Stomach (tissue), 8 donors: ENCODE results near the gene LOC101059915.
A peak's percentile ranks its signal among the peaks of the same experiment; 100 is the strongest.
"Not testable (repeated sequence)": the region's sequence is repeated elsewhere in the genome, so short reads cannot be mapped to it uniquely, and the experiment has no call there.

Experiments used
- DNase-seq, 2 donors: peaks; one replicate each; pipeline versions ENCODE4 v3.0.0 to v3.0.0-alpha.2; 2013 to 2019
- H3K27ac ChIP-seq, 5 donors: fragments of 200-600 bp in 4 of 5; sonication (generic) in 4 of 5; one replicate each; pipeline ENCODE4 v1.5.1; 2013 to 2019; ENCODE audit warnings: mild to moderate bottlenecking in 1 of 5, moderate library complexity in 1 of 5
- H3K27me3 ChIP-seq, 3 donors: fragments of 200-600 bp; sonication (generic); one replicate each; pipeline ENCODE4 v1.5.1; 2017 to 2019; ENCODE audit warnings: mixed run types in 1 of 3
- H3K36me3 ChIP-seq, 4 donors: fragments of 200-600 bp; sonication (generic); 1 replicate in 3 of 4; 2 replicates in 1 of 4; pipeline ENCODE4 v1.5.1; 2016 to 2019
- H3K4me1 ChIP-seq, 4 donors: fragments of 200-600 bp; sonication (generic); one replicate each; pipeline ENCODE4 v1.5.1; 2016 to 2019
- H3K4me3 ChIP-seq, 4 donors: fragments of 200-600 bp; sonication (generic) in 3 of 4; one replicate each; pipeline ENCODE4 v1.5.1; 2016 to 2019; ENCODE audit warnings: mild to moderate bottlenecking in 1 of 4
- H3K9me3 ChIP-seq, 4 donors: fragments of 200-600 bp; sonication (generic); one replicate each; pipeline ENCODE4 v1.5.1; 2016 to 2019
- CTCF ChIP-seq, 7 experiments: fragments of 450-650 bp in 4 of 7; fragments of 200-600 bp in 3 of 7; sonication (generic) in 3 of 7; IDR thresholded peaks; one replicate each; pipeline ENCODE4 v1.5.1; 2016 to 2019; ENCODE audit warnings: antibody characterized with exemption in 7 of 7, control low read depth in 2 of 7, mild to moderate bottlenecking in 1 of 7
- EP300 ChIP-seq: sonication (generic); formaldehyde crosslinking; IDR thresholded peaks from one replicate; pipeline ENCODE4 v1.6.1; 2017; ENCODE audit warnings: antibody characterized with exemption
- POLR2A ChIP-seq, 4 donors: fragments of 450-650 bp; IDR thresholded peaks; one replicate each; pipeline ENCODE4 v1.6.1; 2016; ENCODE audit warnings: antibody characterized with exemption in 4 of 4, control low read depth in 2 of 4, mild to moderate bottlenecking in 1 of 4, moderate library complexity in 1 of 4
- POLR2AphosphoS5 ChIP-seq, 3 donors: sonication (generic); formaldehyde crosslinking; IDR thresholded peaks; one replicate each; pipeline ENCODE4 v1.6.1; 2016; ENCODE audit warnings: antibody characterized with exemption in 3 of 3
- WGBS, 5 donors: extraction: QIAGEN DNeasy Blood & Tissue Kit in 3 of 5; methylation state at CpG; one replicate each; pipeline versions ENCODE4 v1.1.5 to v1.1.7; 2013 to 2018; 5-methylcytosine and 5-hydroxymethylcytosine counted together
- intact Hi-C: fragments of 100-400 bp; cut with DNase I; formaldehyde crosslinking; loops from one replicate; pipeline ENCODE4 v1.15.1; 2023; ENCODE audit warnings: low total_unique reads
- donor health status: healthy with polysubstance abuse.
- donor health status: Bipolar disorder and iron deficiency.
- donor health status: healthy.

The LOC101059915 gene

GRCh38 chrX:71636438-71637252 lies 30.7 kb upstream of the LOC101059915 start:
- no peaks in the 10 kb centered on the region for H3K27me3 ChIP-seq
- H3K4me1 ChIP-seq = peaks cover 0 to 18% (median 0%) of the 10 kb centered on the region in 4 donors
- no peaks in the 10 kb centered on the region for H3K9me3 ChIP-seq
- no peak overlapping the region for H3K4me3 ChIP-seq
- DNase-seq = no peak
- H3K27ac ChIP-seq = peak overlapping the region in 2 of 5 donors; percentile 27 to 60
- intact Hi-C loops = no loop called here
- H3K36me3 ChIP-seq = no peaks in the 10 kb centered on the region
- no peak for TF ChIP-seq EP300
- no peak for TF ChIP-seq POLR2AphosphoS5 (IDR thresholded peaks at IDR 0.05)
- TF ChIP-seq CTCF (IDR thresholded peaks at IDR 0.05) = no peak
- no peak for TF ChIP-seq POLR2A (IDR thresholded peaks at IDR 0.05)
- 69 to 81% (median 77%) methylated on average over 9 of the region's 9 CpGs for WGBS, 5 donors

- 73 to 100% (median 78%) methylated on average over 1 to 3 of the region's 3 CpGs for WGBS, 5 donors
- no peak overlapping the region for H3K4me3 ChIP-seq
- intact Hi-C loops = no loop called here
- peaks cover 0 to 18% (median 0%) of the 10 kb centered on the region in 4 donors for H3K4me1 ChIP-seq
- no peaks in the 10 kb centered on the region for H3K9me3 ChIP-seq
- H3K36me3 ChIP-seq = no peaks in the 10 kb centered on the region
- DNase-seq = no peak
- H3K27ac ChIP-seq = peak overlapping the region in 3 of 5 donors; percentile 27 to 60 (median 42)
- TF ChIP-seq CTCF (IDR thresholded peaks at IDR 0.05) = no peak
- no peak for TF ChIP-seq POLR2AphosphoS5 (IDR thresholded peaks at IDR 0.05)
- H3K27me3 ChIP-seq = no peaks in the 10 kb centered on the region
Observed at GRCh38 chrX:71637253-71637618, 30.1 kb upstream of the LOC101059915 start.

- 39 to 52% (median 42%) methylated on average over 4 of the region's 4 CpGs for WGBS, 5 donors
- H3K27me3 ChIP-seq = no peaks in the 10 kb centered on the region
- intact Hi-C loops = no loop called here
- no peak for DNase-seq
- H3K9me3 ChIP-seq = no peaks in the 10 kb centered on the region
- no peak overlapping the region for H3K4me3 ChIP-seq
- H3K27ac ChIP-seq = peak overlapping the region in 3 of 5 donors; percentile 27 to 60 (median 42)
- no peaks in the 10 kb centered on the region for H3K36me3 ChIP-seq
- TF ChIP-seq EP300 (no peak), CTCF (IDR thresholded peaks at IDR 0.05) (no peak), POLR2AphosphoS5 (IDR thresholded peaks at IDR 0.05) (no peak), POLR2A (IDR thresholded peaks at IDR 0.05) (no peak)
- H3K4me1 ChIP-seq = peaks cover 0 to 18% (median 0%) of the 10 kb centered on the region in 4 donors
Observed at GRCh38 chrX:71637848-71638247, 29.5 kb upstream of the LOC101059915 start.

- intact Hi-C loops = no loop called here
- WGBS, 5 donors = 60 to 76% (median 62%) methylated on average over 4 of the region's 4 CpGs
- Histone ChIP-seq H3K27me3 (no peaks in the 10 kb centered on the region), H3K9me3 (no peaks in the 10 kb centered on the region), H3K27ac (peak overlapping the region in 2 of 5 donors; percentile 27 to 60), H3K4me1 (peaks cover 0 to 18% (median 0%) of the 10 kb centered on the region in 4 donors), H3K4me3 (no peak overlapping the region), H3K36me3 (no peaks in the 10 kb centered on the region)
- TF ChIP-seq POLR2AphosphoS5 (IDR thresholded peaks at IDR 0.05) = no peak
- DNase-seq = no peak
Observed at GRCh38 chrX:71638409-71638808, 28.9 kb upstream of the LOC101059915 start.

- Histone ChIP-seq H3K27ac (no peak overlapping the region), H3K27me3 (no peaks in the 10 kb centered on the region), H3K4me3 (no peak overlapping the region), H3K36me3 (no peaks in the 10 kb centered on the region), H3K9me3 (no peaks in the 10 kb centered on the region), H3K4me1 (peaks cover 0 to 18% (median 0%) of the 10 kb centered on the region in 4 donors)
- intact Hi-C loops = no loop called here
- DNase-seq = no peak
- 78 to 90% (median 84%) methylated on average over 4 of the region's 4 CpGs for WGBS, 5 donors
- TF ChIP-seq POLR2A (IDR thresholded peaks at IDR 0.05) = no peak
- TF ChIP-seq CTCF (IDR thresholded peaks at IDR 0.05) = no peak
- no peak for TF ChIP-seq POLR2AphosphoS5 (IDR thresholded peaks at IDR 0.05)
- no peak for TF ChIP-seq EP300
Observed at GRCh38 chrX:71640002-71640401, 27.3 kb upstream of the LOC101059915 start.

- intact Hi-C loops, H3K27me3 ChIP-seq, DNase-seq, H3K27ac ChIP-seq, H3K36me3 ChIP-seq, H3K9me3 ChIP-seq, H3K4me1 ChIP-seq, H3K4me3 ChIP-seq: not testable (repeated sequence)
- 44 to 67% (median 53%) methylated on average over 3 to 6 of the region's 6 CpGs for WGBS, 5 donors
Observed at GRCh38 chrX:71644406-71644805, 22.9 kb upstream of the LOC101059915 start.
